Psoas muscle (tissue), 8 donors: ENCODE measurements around the gene KIF6. TPM values are rescaled to one million over a fixed set of nuclear protein-coding genes. Genes with fewer than 3 reads are reported as not detected.

Experiments used
- ATAC-seq, 4 donors: fragments of 200-7000 bp; cut with Tn5 transposase; one replicate each; pipeline ENCODE4 v1.9.1; 2020; ENCODE audit warnings: moderate library complexity in 3 of 4, mild to moderate bottlenecking in 2 of 4
- DNase-seq, 2 donors: peaks; one replicate each; pipeline ENCODE4 v3.0.0-alpha.2; 2020
- H3K27ac ChIP-seq: fragments of 200-600 bp; one replicate; pipeline ENCODE4 v1.8.0; 2022
- H3K27me3 ChIP-seq, 3 donors: fragments of 200-600 bp in 1 of 3; one replicate each; pipeline versions ENCODE4 v1.6.1 to v1.8.0; 2013 to 2022; ENCODE audit warnings: low read length in 2 of 3, mild to moderate bottlenecking in 2 of 3, moderate library complexity in 1 of 3; ENCODE audit not compliant: insufficient read depth in 3 of 3
- H3K36me3 ChIP-seq, 2 donors: fragments of 200-600 bp in 1 of 2; one replicate each; pipeline versions ENCODE4 v1.6.1 to v1.8.0; 2013 to 2022; ENCODE audit warnings: low read depth in 1 of 2, mild to moderate bottlenecking in 1 of 2, moderate library complexity in 1 of 2; ENCODE audit not compliant: insufficient read depth in 1 of 2
- H3K4me1 ChIP-seq: fragments of 200-600 bp; one replicate; pipeline ENCODE4 v1.8.0; 2022
- H3K4me3 ChIP-seq: fragments of 200-600 bp; one replicate; pipeline ENCODE4 v1.8.0; 2022; ENCODE audit warnings: mild to moderate bottlenecking
- H3K9me3 ChIP-seq: fragments of 200-600 bp; one replicate; pipeline ENCODE4 v1.8.0; 2022
- WGBS, 3 donors: extraction: QIAGEN DNeasy Blood & Tissue Kit; methylation state at CpG; one replicate each; pipeline versions ENCODE4 v1.1.6 to v1.1.7; 2013; 5-methylcytosine and 5-hydroxymethylcytosine counted together
- intact Hi-C, 2 donors: fragments of 100-400 bp; cut with DNase I; formaldehyde crosslinking; loops; one replicate each; pipeline versions ENCODE4 v1.11.0 to v1.14.2; 2022
- polyA plus RNA-seq, 3 donors: library from polyadenylated mRNA; stranded (reverse); fragments of 200-250 nt; gene quantifications; one replicate each; pipeline ENCODE4 v1.2.3, GENCODE V29; 2013
- total RNA-seq, 4 donors: library from RNA; stranded (reverse); fragmentation: NEBNext Ultra II Directional in 2 of 4; extraction: Animal tissue kit (Norgen Biotek cat#: 25700) in 2 of 4; gene quantifications; one replicate each; pipeline versions ENCODE4 v1.2.1 to v1.2.4, GENCODE V29; 2021 to 2023
- TF ChIP-seq, protein P1 (sequence below): fragments of 200-600 bp; IDR thresholded peaks from one replicate; pipeline ENCODE4 v1.8.0; 2022; ENCODE audit warnings: antibody characterized with exemption
- donor health status: healthy with polysubstance abuse.
- donor health status: DM: no; HTN: no; CAD: no; lungs with moderate emphysema.
- donor health status: Bipolar disorder and iron deficiency.
- donor health status: healthy.
- donor health status: DM: yes; HTN: yes; CAD: no.
- donor health status: DM: no; HTN: no; CAD: no.
- donor health status: DM: no; HTN: no; CAD: no.
- donor health status: DM: yes; HTN: yes; CAD: no.

KIF6 gene
- total and polyA plus RNA-seq, 7 donors: 0.03 to 0.17 (median 0.09) TPM; not detected in 2

DNA sequence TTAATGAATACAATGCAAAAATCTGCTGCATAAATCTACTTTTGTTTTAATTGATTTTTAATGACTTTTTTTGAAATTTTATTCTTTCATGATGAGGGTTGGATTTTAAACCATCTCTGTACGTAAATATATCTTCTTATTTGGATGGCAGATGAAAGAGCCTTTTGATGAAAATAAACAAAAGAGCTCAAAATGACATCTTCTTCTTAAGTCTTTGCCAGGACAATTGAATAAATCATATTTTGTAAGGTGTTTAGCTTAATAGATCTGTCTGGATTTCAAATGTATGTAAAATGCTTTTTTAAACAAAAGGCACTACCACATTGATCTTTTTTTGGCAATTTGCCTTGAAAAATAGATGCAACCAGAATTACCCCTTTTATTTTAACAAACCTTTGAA is 39.3 kb downstream of the KIF6 start:
- WGBS, 3 donors: 81 to 95% (median 84%) methylated on average over 1 of the region's 1 CpG
- H3K4me1 ChIP-seq: no peaks in the 10 kb centered on the region
- no peak overlapping the region for H3K27ac ChIP-seq
- no peak overlapping the region for H3K4me3 ChIP-seq
- no peaks in the 10 kb centered on the region for H3K9me3 ChIP-seq
- no peaks in the 10 kb centered on the region for H3K36me3 ChIP-seq
- intact Hi-C loops: no loop called here
- DNase-seq (no peak), ATAC-seq (no peak)
- H3K27me3 ChIP-seq: peaks cover 0 to 6% (median 0%) of the 10 kb centered on the region in 3 donors
- TF ChIP-seq, protein P1, sequence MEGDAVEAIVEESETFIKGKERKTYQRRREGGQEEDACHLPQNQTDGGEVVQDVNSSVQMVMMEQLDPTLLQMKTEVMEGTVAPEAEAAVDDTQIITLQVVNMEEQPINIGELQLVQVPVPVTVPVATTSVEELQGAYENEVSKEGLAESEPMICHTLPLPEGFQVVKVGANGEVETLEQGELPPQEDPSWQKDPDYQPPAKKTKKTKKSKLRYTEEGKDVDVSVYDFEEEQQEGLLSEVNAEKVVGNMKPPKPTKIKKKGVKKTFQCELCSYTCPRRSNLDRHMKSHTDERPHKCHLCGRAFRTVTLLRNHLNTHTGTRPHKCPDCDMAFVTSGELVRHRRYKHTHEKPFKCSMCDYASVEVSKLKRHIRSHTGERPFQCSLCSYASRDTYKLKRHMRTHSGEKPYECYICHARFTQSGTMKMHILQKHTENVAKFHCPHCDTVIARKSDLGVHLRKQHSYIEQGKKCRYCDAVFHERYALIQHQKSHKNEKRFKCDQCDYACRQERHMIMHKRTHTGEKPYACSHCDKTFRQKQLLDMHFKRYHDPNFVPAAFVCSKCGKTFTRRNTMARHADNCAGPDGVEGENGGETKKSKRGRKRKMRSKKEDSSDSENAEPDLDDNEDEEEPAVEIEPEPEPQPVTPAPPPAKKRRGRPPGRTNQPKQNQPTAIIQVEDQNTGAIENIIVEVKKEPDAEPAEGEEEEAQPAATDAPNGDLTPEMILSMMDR: no peak

DNA sequence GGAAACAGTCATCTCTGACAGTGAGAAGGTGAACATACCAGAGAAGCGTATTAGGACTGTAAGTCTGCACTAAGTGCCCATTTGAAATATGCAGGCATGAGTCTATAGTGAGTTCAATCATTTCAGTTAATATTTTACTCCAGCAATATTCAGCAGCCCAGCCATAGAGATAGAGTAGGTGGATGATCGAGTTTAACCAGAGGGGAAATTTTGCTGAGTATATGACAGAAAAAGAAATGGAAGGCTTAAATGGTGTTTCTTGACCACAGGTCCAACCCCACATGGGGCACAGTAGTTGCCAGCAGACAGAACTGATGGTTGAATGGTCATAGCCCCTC is 39.8 kb downstream of the KIF6 start:
- no peaks in the 10 kb centered on the region for H3K36me3 ChIP-seq
- no peak for ATAC-seq
- H3K4me1 ChIP-seq: no peaks in the 10 kb centered on the region
- no peaks in the 10 kb centered on the region for H3K9me3 ChIP-seq
- no peak overlapping the region for H3K27ac ChIP-seq
- H3K27me3 ChIP-seq: peaks cover 0 to 6% (median 0%) of the 10 kb centered on the region in 3 donors
- TF ChIP-seq, protein P1: no peak
- intact Hi-C loops: no loop called here
- 76 to 89% (median 88%) methylated on average over 2 of the region's 2 CpGs for WGBS, 3 donors
- H3K4me3 ChIP-seq: no peak overlapping the region
- no peak for DNase-seq

GRCh38 chr6:39684790-39685488 is 40.3 kb downstream of the KIF6 start:
- H3K27me3 ChIP-seq: peaks cover 0 to 6% (median 0%) of the 10 kb centered on the region in 3 donors
- no peak for ATAC-seq
- DNase-seq: no peak
- TF ChIP-seq, protein P1: no peak
- intact Hi-C loops: no loop called here
- no peak overlapping the region for H3K27ac ChIP-seq
- H3K4me1 ChIP-seq: no peaks in the 10 kb centered on the region
- no peaks in the 10 kb centered on the region for H3K9me3 ChIP-seq
- WGBS, 3 donors: 48 to 70% (median 49%) methylated on average over 3 of the region's 3 CpGs
- no peaks in the 10 kb centered on the region for H3K36me3 ChIP-seq
- H3K4me3 ChIP-seq: no peak overlapping the region

- WGBS, 3 donors: 9 to 17% (median 12%) methylated on average over 4 of the region's 4 CpGs
Measured at GRCh38 chr6:39681674-39682121, 43.5 kb downstream of the KIF6 start.

More at GRCh38 chr6:39681674-39682121, 43.5 kb downstream of the KIF6 start:
- H3K27me3 ChIP-seq: peaks cover 0 to 6% (median 0%) of the 10 kb centered on the region in 3 donors
- no peak for DNase-seq
- ATAC-seq: no peak
- H3K36me3 ChIP-seq: no peaks in the 10 kb centered on the region
- H3K27ac ChIP-seq: no peak overlapping the region
- TF ChIP-seq, protein P1: no peak
- no peak overlapping the region for H3K4me3 ChIP-seq
- no peaks in the 10 kb centered on the region for H3K9me3 ChIP-seq
- H3K4me1 ChIP-seq: no peaks in the 10 kb centered on the region
- intact Hi-C loops: no loop called here
